ENCODE measurements around the gene WWC2.

- TF ChIP-seq CTCF (IDR thresholded peaks at IDR 0.05 in 2 of 3, conservative IDR thresholded peaks at IDR 0.05 in 1 of 3; ENCODE audit: borderline replicate concordance in 1 of 3, insufficient read depth in 1 of 3, low read depth in 2 of 3, low read length in 2 of 3): no peak
- no peak for TF ChIP-seq TCF7L2 (IDR thresholded peaks at IDR 0.05; ENCODE audit: borderline replicate concordance, extremely low read depth, insufficient read depth, insufficient read length)
- no peak for TF ChIP-seq CEBPB (IDR thresholded peaks at IDR 0.05; ENCODE audit: low read depth)
- no peak for TF ChIP-seq EZH2 (IDR thresholded peaks at IDR 0.05)
- no peak for TF ChIP-seq SIN3A (IDR thresholded peaks at IDR 0.05; ENCODE audit: low read depth)
- TF ChIP-seq JUND (IDR thresholded peaks at IDR 0.05): no peak
Observed at GRCh38 chr4:183205709-183206108, 106.7 kb downstream of the WWC2 start.
